Measurements from ENCODE around the gene SND1. TPM values are rescaled to one million over a fixed set of nuclear protein-coding genes. Genes with fewer than 3 reads are reported as not detected.

The SND1 gene
- total and polyA plus RNA-seq, 2 of the 4 experiments (the other 2 are of a cell fraction) = 154 to 294 TPM

GRCh38 chr7:128099204-128099671 lies 447.2 kb downstream of the SND1 start:
- DNase-seq = peak; percentile 81
- H3K9me1 ChIP-seq (ENCODE audit: insufficient read depth, low read length) = peaks cover 15% of the 10 kb centered on the region
- H2BK5ac ChIP-seq (ENCODE audit: low read depth, low read length, poor library complexity, severe bottlenecking) = no peak overlapping the region
- no peak overlapping the region for H3K14ac ChIP-seq (replicated peaks; ENCODE audit: low read depth, low read length)
- H3K27me3 ChIP-seq (ENCODE audit: control insufficient read depth, insufficient read depth, low read length) = peaks cover 6% of the 10 kb centered on the region; the same call in 1 of the 2 replicates
- no peak overlapping the region for H3K18ac ChIP-seq (ENCODE audit: low read depth, low read length)
- H3K4me1 ChIP-seq (ENCODE audit: control insufficient read depth, insufficient read depth, low read length) = peaks cover 2% of the 10 kb centered on the region; the same call in 1 of the 2 replicates
- no TSS peak for BruUV-seq (replicated peaks)
- no peaks in the 10 kb centered on the region for H3K79me1 ChIP-seq (ENCODE audit: low read depth in 1 of 2, low read length in 2 of 2)
- ChIA-PET POLR2A (ENCODE audit: unreplicated experiment) (no interaction called here), CTCF (no interaction called here)
- 0 out of 2 replicates have a peak, but pooled peaks have one; percentile 3 for ATAC-seq (ENCODE audit: low read depth)
- no peak overlapping the region for H3K23ac ChIP-seq (ENCODE audit: low read depth, low read length)
- H4K8ac ChIP-seq (ENCODE audit: low read depth in 2 of 2, low read length in 2 of 2) = no peak overlapping the region
- H3K4me3 ChIP-seq (ENCODE audit: insufficient read depth, low read depth, low read length) = no peak overlapping the region
- H3K4ac ChIP-seq (ENCODE audit: low read depth, low read length) = no peak overlapping the region
- H2AK5ac ChIP-seq (ENCODE audit: low read depth, low read length) = no peak overlapping the region
- no peak overlapping the region for H2BK20ac ChIP-seq (ENCODE audit: low read depth, low read length)
- intact Hi-C loops (cut with micrococcal nuclease) = no loop called here
- peak; percentile 41; the same call in 1 of the 2 replicates for TF ChIP-seq USF2 (IDR thresholded peaks at IDR 0.05; ENCODE audit: low read depth, low read length)
- peak; percentile 71 for TF ChIP-seq CEBPB (IDR thresholded peaks at IDR 0.05; ENCODE audit: low read depth, low read length)
- no peak for TF ChIP-seq MAZ (IDR thresholded peaks at IDR 0.05; ENCODE audit: borderline replicate concordance, low read depth, low read length)
- no peak for TF ChIP-seq BHLHE40 (IDR thresholded peaks at IDR 0.05; ENCODE audit: low read depth, low read length)
- no peak for TF ChIP-seq RAD21 (IDR thresholded peaks at IDR 0.05; ENCODE audit: low read length)
- TF ChIP-seq ELK1 (IDR thresholded peaks at IDR 0.05; ENCODE audit: borderline replicate concordance, low read depth, low read length) = no peak
- H4K91ac ChIP-seq (ENCODE audit: insufficient read depth, low read depth, low read length) = no peak overlapping the region
- peak overlapping the region; percentile 3 for H2AK9ac ChIP-seq (replicated peaks; ENCODE audit: low read depth, low read length, poor library complexity)
- no peak overlapping the region for H2AFZ ChIP-seq (replicated peaks; ENCODE audit: low read length, poor library complexity)
- H2BK120ac ChIP-seq (ENCODE audit: low read depth, low read length) = no peak overlapping the region
- no peak overlapping the region for H4K5ac ChIP-seq (ENCODE audit: low read depth, low read length)
- no peaks in the 10 kb centered on the region for H3K9me3 ChIP-seq (ENCODE audit: control insufficient read depth, insufficient read depth, low read length)
- H3K36me3 ChIP-seq (ENCODE audit: control insufficient read depth, insufficient read depth, low read length) = peaks cover 15% of the 10 kb centered on the region; the same call in 1 of the 2 replicates
- H4K20me1 ChIP-seq (ENCODE audit: insufficient read depth, low read length) = peaks cover 4% of the 10 kb centered on the region; the same call in 1 of the 2 replicates
- H2BK15ac ChIP-seq (ENCODE audit: low read depth, low read length) = no peak overlapping the region
- no peak overlapping the region for H3K27ac ChIP-seq (ENCODE audit: insufficient read depth, low read length)
- in situ Hi-C loops (cut with MboI; ENCODE audit: low sequenced_read_pairs) = no loop called here
- no peak overlapping the region for H3K9ac ChIP-seq (ENCODE audit: low read depth, low read length)
- H3K4me2 ChIP-seq (ENCODE audit: low read depth, low read length) = no peak overlapping the region
- no CpG with 5 or more reads among the region's 5 CpGs for WGBS, 2 experiments (ENCODE audit: extremely low coverage in 2 of 2, insufficient read length in 1 of 2)
- dilution Hi-C loops (cut with HindIII; ENCODE audit: low sequenced_read_pairs, unreplicated experiment) = no loop called here
- H3K56ac ChIP-seq (ENCODE audit: extremely low read depth, insufficient read depth, low read length) = no peak overlapping the region
